DMS153 treated with DMSO at 0.1 percent for 48 hours (cell line): ENCODE measurements around the gene IGSF21.
"Not testable (repeated sequence)": the region's sequence is repeated elsewhere in the genome, so short reads cannot be mapped to it uniquely, and the experiment has no call there.

ENCODE experiments used
- DNase-seq: peaks from one replicate; lab custom pipeline; 2025; ENCODE audit not compliant: unreplicated experiment; lab: John Stamatoyannopoulos, UW

The IGSF21 gene

DNA sequence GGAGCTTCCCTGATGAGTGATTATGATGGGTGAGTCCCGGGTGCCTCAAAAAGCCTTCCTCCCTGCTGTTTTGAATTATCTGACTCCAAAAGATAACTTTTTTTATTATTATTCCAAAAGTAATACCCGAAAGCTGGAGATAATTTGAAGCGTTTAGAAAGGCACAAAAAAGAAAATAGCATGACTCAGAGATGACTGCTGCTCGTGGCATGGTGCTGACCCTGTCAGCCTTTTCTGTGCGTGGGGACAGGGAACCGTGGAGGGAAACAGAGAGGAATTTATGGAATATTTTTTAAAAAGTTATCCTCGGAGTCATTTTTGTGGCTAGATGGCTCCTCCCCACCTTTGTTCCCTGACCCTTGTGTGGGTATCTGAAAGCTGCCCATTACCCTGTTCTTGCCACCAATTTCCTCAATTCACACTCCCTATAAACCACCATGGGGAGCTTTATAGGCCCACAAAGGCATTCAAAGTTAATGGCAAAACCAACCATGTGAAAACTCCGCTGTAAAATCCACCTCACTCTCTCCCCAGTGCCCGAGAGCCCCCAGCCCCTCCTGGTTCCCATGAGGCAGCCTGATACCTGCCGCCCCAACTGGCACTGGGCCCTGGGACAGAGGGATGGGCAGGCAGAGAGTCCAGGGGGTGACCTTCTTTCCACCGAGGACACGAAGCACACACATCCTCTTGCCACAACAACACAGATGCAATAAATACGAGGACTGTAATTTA, 37.5 kb downstream of the IGSF21 start:
- DNase-seq: no peak

DNA sequence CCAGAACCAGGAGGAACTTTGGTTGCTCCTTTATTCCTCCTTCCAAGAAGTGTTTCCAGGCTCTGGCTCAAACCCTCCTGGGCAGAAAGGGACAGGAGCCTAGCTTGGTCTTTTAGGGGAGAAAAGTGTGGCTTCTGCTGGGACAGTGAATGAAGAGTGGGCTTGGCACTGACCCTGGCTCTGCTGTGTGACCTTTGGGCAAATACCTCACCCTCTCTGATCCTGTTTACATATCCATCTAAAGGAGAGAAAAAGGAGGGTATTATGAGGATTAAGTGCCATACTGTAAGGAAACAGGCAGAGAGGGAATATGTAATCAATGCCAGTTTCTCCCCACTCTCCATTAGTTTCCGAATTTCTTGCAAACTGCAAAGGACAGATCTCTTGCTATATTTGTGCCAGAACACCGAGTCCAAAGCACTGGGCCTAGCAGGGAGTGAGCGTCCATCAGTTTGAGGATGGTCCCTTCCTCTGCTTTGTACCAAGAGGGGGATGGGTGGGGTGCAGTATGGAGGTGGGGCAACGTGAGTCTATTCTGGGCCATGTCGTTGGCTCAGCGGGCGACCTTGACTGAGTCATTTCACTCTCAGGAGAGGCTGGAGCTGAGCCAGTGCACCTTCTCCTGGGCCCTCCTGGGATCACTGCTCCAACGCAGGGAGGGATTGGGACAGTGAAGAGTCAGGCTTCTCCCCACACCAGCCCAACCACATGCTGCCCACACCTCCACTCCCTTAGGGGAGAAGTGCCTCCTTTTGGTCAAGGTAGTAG, 38.4 kb downstream of the IGSF21 start:
- DNase-seq: no peak

DNA sequence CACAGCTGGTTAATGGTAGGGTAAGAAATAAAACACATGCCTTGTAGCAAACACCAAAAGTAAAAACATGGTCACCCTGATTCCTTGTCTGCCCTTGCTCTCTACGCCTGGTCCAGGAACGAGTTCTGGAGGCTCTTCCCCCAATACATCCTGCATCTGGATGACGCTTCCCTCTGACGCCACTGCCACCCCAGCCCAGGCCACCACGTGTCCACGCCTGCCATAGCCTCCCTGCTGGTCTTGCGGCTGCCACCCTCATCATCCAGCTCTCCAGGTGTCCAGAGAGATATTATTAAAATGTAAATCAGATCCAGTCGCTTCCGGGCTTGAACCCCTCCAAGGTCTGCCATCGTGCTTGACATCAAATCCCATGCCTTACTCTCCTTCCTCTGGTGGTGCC, 39.3 kb downstream of the IGSF21 start:
- DNase-seq: no peak

DNA sequence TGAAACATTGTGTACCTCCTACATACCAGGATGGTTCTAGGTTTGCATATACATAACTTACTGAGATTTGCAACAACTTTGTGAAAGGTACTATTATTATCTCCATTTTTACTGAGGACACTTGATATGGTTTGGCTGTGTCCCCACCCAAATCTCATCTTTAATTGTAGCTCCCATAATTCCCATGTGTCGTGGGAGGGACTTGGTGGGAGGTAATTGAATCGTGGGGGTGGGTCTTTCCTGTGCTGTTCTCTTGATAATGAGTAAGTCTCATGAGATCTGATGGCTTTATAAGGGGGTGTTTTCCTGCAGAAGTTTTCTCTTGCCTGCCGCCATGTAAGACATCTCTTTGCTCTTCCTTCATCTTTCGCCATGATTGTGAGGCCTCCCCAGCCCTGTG, 40.1 kb downstream of the IGSF21 start:
- no peak for DNase-seq

DNA sequence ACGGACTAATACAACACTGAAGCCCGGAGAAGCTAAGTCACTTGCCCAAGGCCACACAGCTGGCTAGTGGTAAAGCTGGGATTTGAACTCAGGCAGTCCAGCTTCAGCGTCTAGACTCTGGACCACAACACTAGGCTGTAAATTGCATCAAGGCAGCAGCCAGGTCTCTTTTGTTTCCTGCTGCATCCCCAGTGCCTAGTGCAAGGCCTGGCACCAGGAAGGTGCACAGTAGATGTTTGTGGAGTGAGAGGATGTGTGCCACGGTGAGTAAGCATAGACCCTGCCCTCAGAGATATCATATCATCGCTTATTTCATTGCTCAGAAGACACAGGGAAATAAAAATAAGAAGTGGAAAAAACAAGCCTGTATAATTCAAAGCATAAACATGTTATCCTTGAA, 40.9 kb downstream of the IGSF21 start:
- DNase-seq: no peak

DNA sequence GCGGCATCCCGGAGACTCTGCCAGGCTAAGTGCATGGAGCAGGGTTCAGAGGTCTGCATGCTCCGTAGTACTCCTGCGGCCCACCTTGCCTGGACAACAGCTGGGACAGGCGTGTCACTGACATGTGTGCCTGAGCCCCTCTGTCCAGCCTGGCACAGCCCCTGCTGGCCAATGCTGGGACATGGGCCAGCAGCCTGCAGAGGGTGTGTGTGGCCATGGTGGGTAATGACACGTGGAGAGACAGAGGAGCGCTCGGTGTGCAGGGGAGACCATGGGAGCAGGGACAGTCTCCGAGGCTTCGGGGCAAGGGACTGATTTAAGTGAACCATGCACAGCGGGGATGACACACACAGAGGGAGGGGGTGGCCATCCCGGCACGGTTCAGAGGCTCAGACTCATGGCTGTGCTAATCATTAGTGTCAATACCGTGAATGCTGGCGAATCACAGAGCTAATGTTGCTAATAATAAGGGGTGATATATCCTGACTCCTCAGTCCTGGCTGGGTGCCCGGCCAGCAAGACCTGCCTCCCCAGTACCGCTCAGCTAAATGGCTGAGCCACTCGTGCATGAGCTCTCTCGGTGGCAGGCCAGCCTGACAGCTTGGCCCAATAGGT, 41.5 kb downstream of the IGSF21 start:
- DNase-seq: peak; percentile 57

DNA sequence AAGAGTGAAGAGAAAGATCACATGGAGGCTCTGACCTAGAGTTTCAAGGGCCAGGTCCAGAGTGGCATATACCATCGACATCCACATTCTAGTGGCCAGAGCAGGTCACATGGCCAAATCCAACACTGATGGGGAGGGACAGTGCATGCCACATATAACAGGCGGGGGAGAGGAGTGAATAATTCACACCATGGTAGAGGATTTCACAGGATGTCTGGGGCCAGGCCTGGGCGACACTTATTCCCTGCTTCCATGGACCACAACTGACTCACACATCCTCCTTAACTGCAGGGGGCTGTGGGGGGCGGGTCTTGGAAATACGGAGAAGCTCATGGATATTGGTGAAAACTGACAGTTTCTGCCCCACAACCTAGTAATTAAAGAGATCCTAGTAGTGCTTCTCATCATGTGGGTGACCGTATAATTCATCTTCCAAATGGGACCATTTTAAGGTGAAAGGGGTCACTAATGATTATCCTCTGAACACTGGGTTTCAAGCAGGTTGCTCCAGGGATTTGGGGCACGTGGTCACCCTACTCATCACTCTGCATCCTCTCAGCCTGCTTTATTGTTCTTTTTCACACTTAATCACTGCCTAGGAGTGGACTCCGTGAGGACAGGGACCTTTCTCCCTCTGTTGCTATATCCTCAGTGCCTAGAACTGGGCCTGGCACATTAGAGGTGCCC, 44.0 kb downstream of the IGSF21 start:
- DNase-seq: no peak

DNA sequence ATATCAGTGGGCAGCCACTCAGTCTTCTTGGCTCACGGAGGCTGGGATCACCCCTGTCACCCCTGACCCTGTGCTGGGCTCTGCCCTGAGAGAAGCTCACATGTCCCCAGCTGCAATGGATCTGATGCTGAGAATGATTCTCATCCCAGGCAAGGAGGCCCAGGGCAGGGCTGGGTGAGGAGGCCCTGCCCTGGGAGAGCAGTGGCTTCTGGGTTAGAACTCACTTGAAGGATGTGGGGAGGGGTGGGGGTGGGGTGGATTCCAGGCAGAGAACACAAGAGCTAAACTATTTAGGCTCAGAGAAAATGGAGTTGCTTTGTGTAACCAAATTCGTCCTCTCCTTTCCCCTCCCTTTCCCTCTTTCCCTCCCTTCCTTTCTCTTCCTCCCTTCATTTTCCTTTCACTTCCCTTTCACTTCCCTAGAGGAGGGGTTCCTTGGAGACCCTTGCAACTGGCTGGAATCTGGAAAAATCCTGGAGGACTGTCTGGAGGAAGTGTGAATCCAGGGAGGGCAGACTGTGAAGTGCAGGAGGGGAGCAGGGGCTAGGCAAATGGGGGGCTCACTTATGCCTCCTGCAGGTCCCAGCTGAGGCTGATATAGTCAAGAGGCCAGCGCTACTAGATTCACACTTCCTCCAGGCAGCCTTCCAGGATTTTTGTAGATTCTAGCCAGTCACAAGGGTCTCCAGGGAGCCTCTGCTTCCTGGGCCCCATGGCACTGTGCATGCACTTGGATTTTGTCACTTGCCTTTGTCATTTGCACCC, 47.0 kb downstream of the IGSF21 start:
- DNase-seq: no peak

DNA sequence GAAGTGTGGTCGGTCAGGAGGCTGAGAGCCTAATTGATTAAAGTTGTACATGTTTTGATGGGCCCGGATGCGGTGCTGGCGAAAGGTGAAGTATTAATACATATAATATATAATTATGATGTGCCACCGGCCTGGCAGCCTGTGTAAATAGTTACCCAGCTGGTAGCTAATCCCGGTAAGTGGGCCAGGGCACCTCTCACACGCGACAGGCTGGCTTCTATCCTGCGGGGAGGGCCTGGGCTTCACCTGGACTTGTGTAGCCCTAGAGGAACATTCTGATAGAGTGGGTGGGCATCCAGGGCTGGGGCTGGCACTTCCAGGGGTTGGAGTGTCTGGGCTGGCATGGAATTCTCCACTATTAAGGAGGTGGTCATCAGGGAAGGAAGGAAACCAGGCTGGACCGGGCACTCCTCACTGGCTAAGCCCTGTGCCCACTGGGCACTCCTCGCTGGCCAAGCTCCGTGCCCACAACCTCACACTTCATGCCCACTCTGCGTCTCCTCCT, 48.3 kb downstream of the IGSF21 start:
- DNase-seq: peak; percentile 82

DNA sequence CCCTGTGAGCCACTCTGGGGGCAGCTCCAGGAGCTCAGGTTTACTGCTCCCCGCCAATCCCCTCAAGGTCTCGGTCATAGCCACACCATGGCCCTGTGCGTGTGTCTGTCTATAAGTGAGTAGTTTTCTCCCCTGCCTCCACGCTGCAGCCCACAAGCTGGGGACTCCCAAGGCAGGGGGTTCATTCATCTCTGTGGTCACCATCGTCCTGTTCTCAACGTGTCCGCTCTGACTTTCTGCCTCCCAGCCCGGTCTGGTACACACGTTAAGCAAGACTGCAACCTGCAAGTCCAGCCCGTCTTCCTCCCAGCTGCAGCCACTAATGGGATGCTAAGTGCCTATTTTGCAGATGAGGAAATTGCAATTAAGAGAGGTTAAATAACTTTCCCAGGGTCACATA, 49.8 kb downstream of the IGSF21 start:
- DNase-seq: no peak

DNA sequence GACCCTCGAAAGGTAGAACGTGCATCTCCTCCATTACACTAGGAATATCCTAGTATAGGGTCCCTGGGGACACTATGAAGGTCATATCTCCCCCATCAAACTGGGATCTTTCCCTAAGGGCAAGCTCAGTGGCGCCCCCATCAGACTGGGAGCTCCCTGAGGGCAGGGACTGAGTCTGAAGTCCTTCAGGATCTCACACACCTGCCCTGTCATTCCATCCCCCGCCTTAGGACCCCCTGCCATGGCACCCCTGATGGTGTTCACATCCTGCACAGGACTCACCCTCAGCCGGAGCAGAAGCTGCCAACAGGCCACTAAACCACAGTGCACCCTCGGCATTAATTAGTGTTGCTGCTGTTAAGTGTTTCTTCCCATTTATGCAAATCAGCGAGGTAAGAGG, 50.4 kb downstream of the IGSF21 start:
- no peak for DNase-seq

DNA sequence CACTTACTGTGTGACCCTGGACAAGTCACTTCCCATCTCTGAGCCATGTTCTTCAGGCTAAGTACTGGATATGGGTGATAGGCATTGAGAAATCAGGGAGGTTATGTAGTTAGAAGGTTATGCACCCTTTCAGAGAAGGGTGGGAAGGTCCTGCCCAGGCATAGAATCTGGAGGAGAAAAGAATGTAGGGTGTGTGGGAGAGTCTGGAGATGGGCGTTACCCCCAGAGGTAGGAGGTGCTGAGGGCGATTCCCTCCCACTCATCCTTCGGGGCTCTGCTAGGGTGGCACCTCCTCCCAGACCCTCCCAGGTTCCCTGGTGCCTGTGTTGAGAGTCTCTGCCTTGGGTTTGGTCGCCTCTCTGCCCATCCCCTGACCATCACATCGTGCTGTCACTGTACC, 51.1 kb downstream of the IGSF21 start:
- DNase-seq: no peak

DNA sequence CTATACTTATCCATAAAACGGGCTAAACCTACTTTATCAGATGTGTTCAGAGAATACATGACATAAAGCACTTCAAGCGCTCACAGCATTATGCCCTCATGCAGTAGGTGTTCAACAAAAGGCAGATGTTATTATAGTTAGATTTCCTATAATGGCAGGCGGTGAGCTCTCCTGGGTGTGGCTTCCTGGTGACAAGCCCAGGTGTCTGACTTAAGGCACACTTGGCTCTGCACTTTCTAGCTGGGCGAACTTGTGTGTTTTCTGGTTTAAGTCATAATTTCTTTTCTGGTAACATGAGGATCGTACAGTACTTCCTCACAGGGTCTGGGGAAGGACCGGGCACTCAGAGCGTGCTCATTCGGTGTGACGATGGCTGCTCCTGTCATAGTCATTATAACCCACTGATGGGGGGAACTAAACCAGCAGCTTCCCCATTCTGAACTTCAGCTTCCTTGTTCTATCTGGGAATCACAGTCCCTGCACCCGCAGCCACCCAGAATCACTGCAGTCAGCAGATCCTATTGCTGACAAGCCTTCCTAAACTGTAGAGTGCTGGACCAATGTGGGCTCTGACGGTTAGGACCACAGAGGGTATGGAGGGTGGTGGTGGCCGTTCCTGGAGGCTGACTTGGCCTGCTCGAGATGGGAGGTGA, 52.8 kb downstream of the IGSF21 start:
- DNase-seq: no peak

DNA sequence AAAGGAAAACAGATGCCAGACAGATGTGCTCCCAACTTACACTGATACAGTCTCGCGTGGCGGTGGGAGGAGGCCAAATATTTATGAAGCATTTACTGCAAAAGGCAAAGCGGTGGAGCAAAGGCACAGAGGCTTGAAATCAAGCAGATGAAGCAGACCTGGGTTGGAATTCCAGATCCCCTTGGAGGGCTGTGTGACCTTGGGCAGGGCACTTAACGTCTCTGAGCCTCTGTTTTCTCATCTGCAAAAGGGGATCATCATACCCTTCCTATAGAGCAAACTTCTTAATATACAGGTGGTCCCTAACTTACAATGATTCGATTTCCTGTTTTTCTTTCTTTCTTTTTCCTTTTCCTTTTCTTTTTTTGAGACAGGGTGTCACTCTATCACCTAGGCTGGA, 54.1 kb downstream of the IGSF21 start:
- DNase-seq: no peak

DNA sequence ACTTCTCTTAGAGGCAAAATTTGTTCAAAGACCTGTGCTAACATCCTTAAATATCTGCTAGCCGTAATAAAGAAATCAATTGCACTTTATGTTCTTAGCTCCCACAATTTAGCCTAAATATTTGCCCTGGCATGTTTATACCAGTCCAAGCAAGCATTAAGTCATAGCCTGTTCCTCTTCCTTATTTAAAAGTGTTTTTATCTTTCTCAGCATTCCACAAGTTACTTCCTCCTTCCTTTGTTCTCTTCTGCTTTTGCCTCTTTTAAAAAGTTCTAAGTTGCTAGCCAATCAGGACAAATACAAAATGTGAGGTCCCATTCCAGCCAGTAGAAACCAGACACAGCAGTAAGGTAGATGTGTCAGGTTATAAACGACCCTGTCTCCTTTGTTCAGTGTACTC, 58.0 kb downstream of the IGSF21 start:
- not testable (repeated sequence) for DNase-seq

DNA sequence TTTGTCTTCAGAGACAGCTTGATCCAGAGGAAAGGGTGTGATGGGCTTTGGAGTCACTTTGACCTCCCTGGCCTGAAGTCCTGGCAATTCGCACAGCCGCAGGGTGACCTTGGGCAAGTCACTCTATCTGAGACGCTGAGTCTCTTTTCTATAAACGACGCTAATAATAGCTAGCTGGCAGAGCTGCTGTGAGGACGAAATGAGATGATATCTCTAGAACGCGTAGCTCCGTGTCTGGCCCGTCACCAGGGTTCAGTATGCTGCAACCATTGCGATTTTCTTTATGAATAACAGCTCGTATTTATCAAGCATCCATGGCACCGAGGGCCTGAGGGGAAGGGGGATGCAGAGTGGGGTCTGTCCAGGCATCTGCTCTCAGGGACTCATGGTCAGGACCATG, 58.7 kb downstream of the IGSF21 start:
- DNase-seq: no peak

DNA sequence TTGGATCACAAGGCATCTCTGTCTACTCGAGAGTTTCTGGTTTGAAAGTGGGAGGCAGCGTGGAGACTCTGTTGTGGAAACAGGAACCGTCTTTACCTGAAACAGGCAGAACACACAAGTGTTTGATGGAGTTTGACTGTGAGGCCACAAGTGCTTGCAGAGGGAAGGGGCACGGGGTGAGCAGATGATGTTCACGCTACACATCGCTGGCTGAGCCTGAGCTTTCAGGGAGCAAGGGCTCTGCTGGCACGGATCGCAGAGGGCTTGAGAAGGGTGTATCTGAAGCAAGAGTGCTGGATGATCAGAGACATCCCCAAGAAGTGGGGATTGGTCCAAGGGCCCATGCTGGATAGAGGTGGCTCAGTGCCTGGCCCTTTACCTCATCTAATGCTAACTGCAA, 59.3 kb downstream of the IGSF21 start:
- DNase-seq: no peak

DNA sequence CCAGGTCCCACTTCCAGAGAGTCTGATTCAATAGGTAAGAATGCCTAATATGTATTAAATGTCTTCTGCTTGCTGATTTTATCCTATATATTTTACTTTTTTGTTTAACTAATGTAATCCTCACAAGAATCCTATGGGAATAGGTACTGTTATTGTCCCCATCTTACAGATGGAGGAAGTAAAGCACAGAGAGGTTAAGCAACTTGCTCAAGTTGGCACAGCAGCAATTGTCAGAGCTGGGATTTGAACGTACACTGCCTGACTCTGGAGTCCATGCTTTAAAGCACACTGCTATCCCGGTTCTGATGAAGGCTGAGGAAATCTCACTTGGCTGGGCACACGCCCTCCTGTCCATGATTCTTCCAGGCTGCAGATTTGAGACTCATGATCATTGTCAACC, 62.8 kb downstream of the IGSF21 start:
- no peak for DNase-seq

DNA sequence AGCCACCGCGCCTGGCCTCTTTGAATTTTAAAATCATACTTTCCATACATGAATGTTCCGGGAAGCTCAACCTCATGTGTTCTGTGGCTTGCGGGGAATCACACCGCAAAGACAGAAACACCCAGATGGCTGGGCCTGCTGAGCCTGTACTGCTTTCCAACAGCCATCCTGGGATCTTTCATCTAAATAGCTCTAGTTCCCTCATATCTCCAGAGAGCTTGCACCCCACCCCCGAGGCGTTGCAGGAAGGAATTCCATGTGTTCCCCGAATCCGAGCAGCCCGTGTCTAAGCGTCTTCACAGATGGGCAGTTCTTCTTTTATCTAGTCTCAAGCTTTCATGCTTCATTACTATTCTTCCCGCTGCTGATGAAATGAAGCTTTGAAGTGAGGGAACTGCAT, 66.4 kb downstream of the IGSF21 start:
- no peak for DNase-seq

DNA sequence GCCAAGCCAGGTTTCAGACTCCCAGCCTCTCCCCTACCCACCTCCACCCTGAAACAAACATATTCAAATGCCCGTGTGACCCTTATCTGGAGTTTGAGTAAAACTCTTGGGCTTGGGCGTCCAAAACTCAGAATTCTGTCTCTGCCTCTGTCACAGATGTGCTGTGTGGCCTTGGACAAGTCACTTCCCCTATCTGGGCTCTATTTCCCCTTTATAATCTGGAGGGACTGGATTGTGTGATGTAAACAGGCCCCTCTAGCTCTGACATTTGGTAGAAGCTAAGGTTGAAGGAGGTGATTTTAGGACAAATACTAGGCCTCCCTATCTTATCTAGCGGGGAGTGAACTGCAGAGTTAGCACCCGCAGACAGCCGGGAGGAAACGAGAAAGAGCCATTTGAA, 67.5 kb downstream of the IGSF21 start:
- no peak for DNase-seq
